Daoy (cell line): ENCODE results near the gene AHCY. TPM values are rescaled to one million over a fixed set of nuclear protein-coding genes. Genes with fewer than 3 reads are reported as not detected.
"Not testable (repeated sequence)": the region's sequence is repeated elsewhere in the genome, so short reads cannot be mapped to it uniquely, and the experiment has no call there.

Experiments
- DNase-seq: peaks from one replicate; pipeline ENCODE4 v3.0.0-alpha.2; 2015; ENCODE audit warnings: low read depth
- total RNA-seq: library from RNA; depleted of rRNA; stranded (reverse); fragments of >200 nt; shearing (Covaris generic); gene quantifications from 2 replicates; pipeline ENCODE4 v1.2.3, GENCODE V29; 2014; rRNA removed

Gene AHCY
- total RNA-seq, 1 experiment from 2014 or later: 86.6 TPM

GRCh38 chr20:34256629-34257124 lies 46.5 kb downstream of the AHCY start:
- no peak for DNase-seq

GRCh38 chr20:34254979-34255378 lies 48.2 kb downstream of the AHCY start:
- no peak for DNase-seq

- not testable (repeated sequence) for DNase-seq
These were observed 50.6 kb downstream of the AHCY start for GRCh38 chr20:34252431-34253086.

- DNase-seq: no peak
These were observed 51.5 kb downstream of the AHCY start for GRCh38 chr20:34251619-34252018.

GRCh38 chr20:34250005-34250404 lies 53.1 kb downstream of the AHCY start:
- DNase-seq: no peak

GRCh38 chr20:34249291-34249690 lies 53.9 kb downstream of the AHCY start:
- DNase-seq: no peak

GRCh38 chr20:34246126-34246626 lies 57.0 kb downstream of the AHCY start:
- no peak for DNase-seq

- DNase-seq: no peak
These were observed 59.8 kb downstream of the AHCY start for GRCh38 chr20:34243377-34243776.

- DNase-seq: no peak
These were observed 60.3 kb downstream of the AHCY start for GRCh38 chr20:34242879-34243278.

GRCh38 chr20:34242015-34242414 lies 61.1 kb downstream of the AHCY start:
- DNase-seq: not testable (repeated sequence)

GRCh38 chr20:34240693-34241615 lies 62.2 kb downstream of the AHCY start, which contains the start of gene ASIP:
Gene ASIP (plus strand): TSS chr20:34241423. CDS start chr20:34260375, 18,952 bp downstream.
- no peak for DNase-seq

- DNase-seq: no peak
These were observed 63.0 kb downstream of the AHCY start for GRCh38 chr20:34240121-34240520.

- DNase-seq: no peak
These were observed 65.2 kb downstream of the AHCY start for GRCh38 chr20:34237942-34238341.

GRCh38 chr20:34235875-34236274 lies 67.3 kb downstream of the AHCY start:
- DNase-seq: no peak

- DNase-seq: no peak
These were observed 69.5 kb downstream of the AHCY start for GRCh38 chr20:34233687-34234086.

GRCh38 chr20:34232494-34233087 lies 70.6 kb downstream of the AHCY start:
- DNase-seq: no peak

- no peak for DNase-seq
These were observed 71.5 kb downstream of the AHCY start for GRCh38 chr20:34231634-34232033.

Other genes with a start within 250 kb of the AHCY start
- 127 and 165 TPM in 2 replicates for gene EIF2S2, start 191.1 kb downstream of the AHCY start, total RNA-seq
- not detected in 2 replicates for gene ASIP, start 61.9 kb downstream of the AHCY start, total RNA-seq
- 45.1 and 48.3 TPM in 2 replicates for gene ITCH, start 59.9 kb upstream of the AHCY start, total RNA-seq
- gene DYNLRB1, start 213.1 kb upstream of the AHCY start, total RNA-seq: 66.2 and 122 TPM in 2 replicates